ENCODE data around the gene NUTM2F. TPM values are rescaled to one million over a fixed set of nuclear protein-coding genes. Genes with fewer than 3 reads are reported as not detected.
A peak's percentile ranks its signal among the peaks of the same experiment; 100 is the strongest.
"Not testable (repeated sequence)": the region's sequence is repeated elsewhere in the genome, so short reads cannot be mapped to it uniquely, and the experiment has no call there.

NUTM2F gene
- polyA plus RNA-seq, 4 donors: not detected

GRCh38 chr9:94277885-94278536 is 50.4 kb downstream of the NUTM2F start:
- H3K4me3 ChIP-seq (ENCODE audit: low read depth in 1 of 3, low read length in 3 of 3): no peak overlapping the region
- peaks cover 1 to 10% of the 10 kb centered on the region in 2 donors for H3K9me3 ChIP-seq (ENCODE audit: control insufficient read depth in 2 of 2, insufficient read depth in 1 of 2, low read depth in 1 of 2, low read length in 1 of 2)
- peaks cover 0 to 3% (median 0%) of the 10 kb centered on the region in 3 donors for H3K4me1 ChIP-seq (ENCODE audit: control insufficient read depth in 3 of 3, insufficient read depth in 2 of 3, low read depth in 1 of 3, low read length in 2 of 3)
- peak overlapping the region in 2 of 3 donors; percentile 72 to 73 for H3K27ac ChIP-seq (ENCODE audit: low read depth in 1 of 3, low read length in 2 of 3)
- WGBS, 3 donors: 94 to 98% (median 96%) methylated on average over 6 of the region's 6 CpGs
- peaks cover 0 to 5% (median 2%) of the 10 kb centered on the region in 3 donors for H3K36me3 ChIP-seq (ENCODE audit: control insufficient read depth in 3 of 3, insufficient read depth in 2 of 3, low read depth in 1 of 3, low read length in 3 of 3)
- FAIRE-seq (no peak), DNase-seq (peak in 1 of 2 donors; percentile 65)
- H3K27me3 ChIP-seq (ENCODE audit: control insufficient read depth in 3 of 3, insufficient read depth in 3 of 3, low read length in 3 of 3): no peaks in the 10 kb centered on the region

- FAIRE-seq; H3K27ac ChIP-seq (ENCODE audit: low read depth in 1 of 3, low read length in 2 of 3); H3K36me3 ChIP-seq (ENCODE audit: control insufficient read depth in 3 of 3, insufficient read depth in 2 of 3, low read depth in 1 of 3, low read length in 3 of 3); H3K4me3 ChIP-seq (ENCODE audit: low read depth in 1 of 3, low read length in 3 of 3); H3K4me1 ChIP-seq (ENCODE audit: control insufficient read depth in 3 of 3, insufficient read depth in 2 of 3, low read depth in 1 of 3, low read length in 2 of 3); H3K9me3 ChIP-seq (ENCODE audit: control insufficient read depth in 2 of 2, insufficient read depth in 1 of 2, low read depth in 1 of 2, low read length in 1 of 2); H3K27me3 ChIP-seq (ENCODE audit: control insufficient read depth in 3 of 3, insufficient read depth in 3 of 3, low read length in 3 of 3); DNase-seq: not testable (repeated sequence)
- 30 to 78% (median 61%) methylated on average over 4 of the region's 4 CpGs for WGBS, 3 donors
Observed at GRCh38 chr9:94277029-94277428, 51.4 kb downstream of the NUTM2F start.

- peaks cover 0 to 2% (median 0%) of the 10 kb centered on the region in 3 donors for H3K36me3 ChIP-seq (ENCODE audit: control insufficient read depth in 3 of 3, insufficient read depth in 2 of 3, low read depth in 1 of 3, low read length in 3 of 3)
- H3K9me3 ChIP-seq (ENCODE audit: control insufficient read depth in 2 of 2, insufficient read depth in 1 of 2, low read depth in 1 of 2, low read length in 1 of 2): peaks cover 0 to 14% of the 10 kb centered on the region in 2 donors
- H3K27me3 ChIP-seq (ENCODE audit: control insufficient read depth in 3 of 3, insufficient read depth in 3 of 3, low read length in 3 of 3): no peaks in the 10 kb centered on the region
- H3K4me3 ChIP-seq (ENCODE audit: low read depth in 1 of 3, low read length in 3 of 3): no peak overlapping the region
- FAIRE-seq: no peak
- peaks cover 0 to 5% (median 2%) of the 10 kb centered on the region in 3 donors for H3K4me1 ChIP-seq (ENCODE audit: control insufficient read depth in 3 of 3, insufficient read depth in 2 of 3, low read depth in 1 of 3, low read length in 2 of 3)
- DNase-seq: no peak
- no peak overlapping the region for H3K27ac ChIP-seq (ENCODE audit: low read depth in 1 of 3, low read length in 2 of 3)
- WGBS, 3 donors: 81 to 97% (median 86%) methylated on average over 1 of the region's 1 CpG
Observed at GRCh38 chr9:94270009-94270408, 58.4 kb downstream of the NUTM2F start.

- no peak for FAIRE-seq
Observed at GRCh38 chr9:94269264-94269663, 59.2 kb downstream of the NUTM2F start.

More at GRCh38 chr9:94269264-94269663, 59.2 kb downstream of the NUTM2F start:
- Histone ChIP-seq H3K4me1 (ENCODE audit: control insufficient read depth in 3 of 3, insufficient read depth in 2 of 3, low read depth in 1 of 3, low read length in 2 of 3) (peaks cover 0 to 5% (median 2%) of the 10 kb centered on the region in 3 donors), H3K36me3 (ENCODE audit: control insufficient read depth in 3 of 3, insufficient read depth in 2 of 3, low read depth in 1 of 3, low read length in 3 of 3) (peaks cover 0 to 2% (median 0%) of the 10 kb centered on the region in 3 donors), H3K4me3 (ENCODE audit: low read depth in 1 of 3, low read length in 3 of 3) (no peak overlapping the region), H3K27me3 (ENCODE audit: control insufficient read depth in 3 of 3, insufficient read depth in 3 of 3, low read length in 3 of 3) (no peaks in the 10 kb centered on the region), H3K9me3 (ENCODE audit: control insufficient read depth in 2 of 2, insufficient read depth in 1 of 2, low read depth in 1 of 2, low read length in 1 of 2) (peaks cover 0 to 14% of the 10 kb centered on the region in 2 donors), H3K27ac (ENCODE audit: low read depth in 1 of 3, low read length in 2 of 3) (no peak overlapping the region)
- no peak for DNase-seq
- 92 to 94% (median 93%) methylated on average over 8 of the region's 8 CpGs for WGBS, 3 donors

Other genes with a start within 250 kb of the NUTM2F start
- gene PTPDC1, start 244.2 kb downstream of the NUTM2F start, polyA plus RNA-seq: 1 to 10 TPM; 1.4 to 6.7 (median 1.9) TPM
- gene ZNF169, start 69.3 kb downstream of the NUTM2F start, polyA plus RNA-seq: 1 to 10 TPM in 3 of 4 donors, under 1 TPM in 1; 0.81 to 8.0 (median 2.6) TPM
- gene PCAT7, start 226.4 kb upstream of the NUTM2F start, polyA plus RNA-seq: 1 to 10 TPM in 1 of 4 donors, under 1 TPM in 3; 0.42 to 2.0 (median 0.58) TPM